ENCODE data around the gene RAP1GAP2. TPM values are rescaled to one million over a fixed set of nuclear protein-coding genes. Genes with fewer than 3 reads are reported as not detected.
"Not testable (repeated sequence)": the region's sequence is repeated elsewhere in the genome, so short reads cannot be mapped to it uniquely, and the experiment has no call there.

Gene RAP1GAP2
- total RNA-seq, 2 experiments from 2014 or later: 0.81 to 0.86 TPM

GRCh38 chr17:2778489-2778888 is 17.7 kb upstream of the RAP1GAP2 start:
- H3K27ac Mint-ChIP-seq: no peak overlapping the region
- no peak overlapping the region for H3K4me3 Mint-ChIP-seq
- no peaks in the 10 kb centered on the region for H3K36me3 Mint-ChIP-seq (ENCODE audit: low read depth)
- intact Hi-C loops (cut with micrococcal nuclease): no loop called here
- DNase-seq: no peak
- H3K27me3 Mint-ChIP-seq (ENCODE audit: low read depth): peaks cover 31% of the 10 kb centered on the region
- peaks cover 9% of the 10 kb centered on the region for H3K4me1 Mint-ChIP-seq (ENCODE audit: low read depth)
- H3K9me3 Mint-ChIP-seq: no peaks in the 10 kb centered on the region
- CTCF ChIA-PET: no interaction called here

DNA sequence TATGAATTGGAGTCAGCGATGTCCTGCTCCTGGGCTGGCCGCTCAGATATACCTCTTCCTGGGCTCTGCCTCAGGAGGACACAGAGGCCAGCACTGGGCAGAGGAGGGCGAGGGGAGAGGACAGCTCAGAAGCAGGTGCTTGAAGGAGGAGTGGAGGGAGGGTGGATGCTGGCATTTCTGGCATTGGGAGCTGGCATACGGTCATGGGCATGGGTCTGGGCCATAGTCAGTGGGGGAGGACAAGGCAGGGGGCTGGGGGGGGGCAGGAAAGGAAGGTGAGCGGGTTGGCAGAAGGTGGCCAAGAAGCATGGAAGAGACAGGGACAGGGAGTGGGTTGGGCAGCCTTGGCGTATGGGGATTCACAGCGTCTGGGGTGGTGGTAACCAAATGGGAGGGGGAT is 16.7 kb upstream of the RAP1GAP2 start:
- intact Hi-C loops (cut with micrococcal nuclease): no loop called here
- peaks cover 9% of the 10 kb centered on the region for H3K4me1 Mint-ChIP-seq (ENCODE audit: low read depth)
- CTCF ChIA-PET: no interaction called here
- no peaks in the 10 kb centered on the region for H3K9me3 Mint-ChIP-seq
- H3K27ac Mint-ChIP-seq: no peak overlapping the region
- no peaks in the 10 kb centered on the region for H3K36me3 Mint-ChIP-seq (ENCODE audit: low read depth)
- DNase-seq: no peak
- H3K4me3 Mint-ChIP-seq: no peak overlapping the region
- H3K27me3 Mint-ChIP-seq (ENCODE audit: low read depth): peaks cover 24% of the 10 kb centered on the region

DNA sequence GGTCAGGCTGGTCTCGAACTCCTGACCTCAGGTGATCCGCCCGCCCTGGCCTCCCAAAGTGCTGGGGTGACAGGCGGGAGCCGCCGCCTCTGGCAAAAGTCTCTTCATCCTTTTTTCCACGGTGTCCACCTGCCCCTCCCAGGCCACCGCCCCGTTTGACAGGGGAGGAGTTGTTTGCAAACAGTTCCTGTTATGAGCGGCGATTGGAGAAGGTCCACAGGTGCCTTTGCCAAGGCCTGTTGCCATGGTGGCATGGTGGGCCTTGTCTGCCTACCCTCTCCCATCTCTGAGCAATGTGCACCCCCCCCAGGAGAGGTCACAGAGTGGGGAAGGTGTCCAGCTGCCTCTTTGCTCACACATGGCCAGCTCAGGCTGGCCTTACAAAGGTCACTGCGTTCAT is 16.0 kb upstream of the RAP1GAP2 start:
- Mint-ChIP-seq H3K36me3 (ENCODE audit: low read depth) (no peaks in the 10 kb centered on the region), H3K27me3 (ENCODE audit: low read depth) (peaks cover 19% of the 10 kb centered on the region), H3K4me1 (ENCODE audit: low read depth) (peaks cover 7% of the 10 kb centered on the region), H3K4me3 (no peak overlapping the region), H3K9me3 (no peaks in the 10 kb centered on the region), H3K27ac (no peak overlapping the region)
- CTCF ChIA-PET: no interaction called here
- no peak for DNase-seq
- intact Hi-C loops (cut with micrococcal nuclease): no loop called here

- CTCF ChIA-PET: no interaction called here
- Mint-ChIP-seq H3K27me3 (ENCODE audit: low read depth) (peaks cover 12% of the 10 kb centered on the region), H3K9me3 (no peaks in the 10 kb centered on the region), H3K4me1 (ENCODE audit: low read depth) (peaks cover 4% of the 10 kb centered on the region), H3K36me3 (ENCODE audit: low read depth) (no peaks in the 10 kb centered on the region), H3K4me3 (no peak overlapping the region), H3K27ac (no peak overlapping the region)
- intact Hi-C loops (cut with micrococcal nuclease): no loop called here
- no peak for DNase-seq
Measured at GRCh38 chr17:2780931-2781454, 15.2 kb upstream of the RAP1GAP2 start.

- CTCF ChIA-PET; intact Hi-C loops (cut with micrococcal nuclease); DNase-seq; H3K36me3 Mint-ChIP-seq (ENCODE audit: low read depth); H3K9me3 Mint-ChIP-seq; H3K4me3 Mint-ChIP-seq; H3K27ac Mint-ChIP-seq; H3K4me1 Mint-ChIP-seq (ENCODE audit: low read depth); H3K27me3 Mint-ChIP-seq (ENCODE audit: low read depth): not testable (repeated sequence)
Measured at GRCh38 chr17:2781598-2781997, 14.6 kb upstream of the RAP1GAP2 start.

GRCh38 chr17:2782055-2782454 is 14.2 kb upstream of the RAP1GAP2 start:
- peaks cover 6% of the 10 kb centered on the region for H3K27me3 Mint-ChIP-seq (ENCODE audit: low read depth)
- no peak overlapping the region for H3K27ac Mint-ChIP-seq
- CTCF ChIA-PET: no interaction called here
- intact Hi-C loops (cut with micrococcal nuclease): no loop called here
- no peak for DNase-seq
- H3K9me3 Mint-ChIP-seq: no peaks in the 10 kb centered on the region
- H3K4me3 Mint-ChIP-seq: no peak overlapping the region
- no peaks in the 10 kb centered on the region for H3K36me3 Mint-ChIP-seq (ENCODE audit: low read depth)
- peaks cover 3% of the 10 kb centered on the region for H3K4me1 Mint-ChIP-seq (ENCODE audit: low read depth)

- Mint-ChIP-seq H3K4me1 (ENCODE audit: low read depth) (peaks cover 3% of the 10 kb centered on the region), H3K27ac (no peak overlapping the region), H3K4me3 (no peak overlapping the region), H3K36me3 (ENCODE audit: low read depth) (no peaks in the 10 kb centered on the region), H3K27me3 (ENCODE audit: low read depth) (no peaks in the 10 kb centered on the region), H3K9me3 (no peaks in the 10 kb centered on the region)
- DNase-seq: no peak
- intact Hi-C loops (cut with micrococcal nuclease): no loop called here
- CTCF ChIA-PET: interaction anchor here (0.5 to 0.6 kb wide), 2 partner anchors 10 to 1578 kb away, joined by 3 read pairs; no protein-coding TSS in a partner anchor
Measured at GRCh38 chr17:2783310-2784030, 12.8 kb upstream of the RAP1GAP2 start.

DNA sequence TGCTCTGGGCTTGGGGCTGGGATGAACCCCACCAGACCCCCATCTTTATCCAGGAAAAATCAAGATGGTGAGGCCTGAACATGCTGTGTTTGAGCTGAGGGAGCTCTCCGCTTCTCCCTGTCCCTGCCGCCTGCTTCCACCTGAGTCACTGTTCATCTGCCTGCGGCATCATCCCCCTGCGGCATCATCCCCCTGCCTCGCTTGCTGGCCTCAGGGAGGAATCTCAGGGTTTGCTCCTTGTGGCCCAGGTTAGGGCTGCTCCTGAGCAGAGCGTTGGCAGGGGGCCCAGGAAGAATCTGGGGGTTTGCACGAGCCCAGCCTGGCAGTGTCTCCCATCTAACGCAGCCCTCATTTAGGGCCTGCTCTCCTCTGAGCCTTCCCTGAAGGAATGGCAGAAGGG is 11.4 kb upstream of the RAP1GAP2 start:
- Mint-ChIP-seq H3K4me3 (no peak overlapping the region), H3K9me3 (no peaks in the 10 kb centered on the region), H3K27me3 (ENCODE audit: low read depth) (no peaks in the 10 kb centered on the region), H3K4me1 (ENCODE audit: low read depth) (peaks cover 3% of the 10 kb centered on the region), H3K27ac (no peak overlapping the region), H3K36me3 (ENCODE audit: low read depth) (no peaks in the 10 kb centered on the region)
- intact Hi-C loops (cut with micrococcal nuclease): no loop called here
- DNase-seq: no peak
- CTCF ChIA-PET: interaction anchor here (0.6 to 3.1 kb wide), 4 partner anchors 40 to 1579 kb away, joined by 4 to 20 read pairs (median 8); no protein-coding TSS in a partner anchor

- H3K4me3 Mint-ChIP-seq; H3K27me3 Mint-ChIP-seq (ENCODE audit: low read depth); intact Hi-C loops (cut with micrococcal nuclease); H3K36me3 Mint-ChIP-seq (ENCODE audit: low read depth); H3K4me1 Mint-ChIP-seq (ENCODE audit: low read depth); H3K27ac Mint-ChIP-seq; H3K9me3 Mint-ChIP-seq; DNase-seq: not testable (repeated sequence)
- CTCF ChIA-PET: interaction anchor here (0.6 to 3.1 kb wide), 10 partner anchors 17 to 1579 kb away, joined by 3 to 20 read pairs (median 5); no protein-coding TSS in a partner anchor
Measured at GRCh38 chr17:2785376-2785775, 10.9 kb upstream of the RAP1GAP2 start.

DNA sequence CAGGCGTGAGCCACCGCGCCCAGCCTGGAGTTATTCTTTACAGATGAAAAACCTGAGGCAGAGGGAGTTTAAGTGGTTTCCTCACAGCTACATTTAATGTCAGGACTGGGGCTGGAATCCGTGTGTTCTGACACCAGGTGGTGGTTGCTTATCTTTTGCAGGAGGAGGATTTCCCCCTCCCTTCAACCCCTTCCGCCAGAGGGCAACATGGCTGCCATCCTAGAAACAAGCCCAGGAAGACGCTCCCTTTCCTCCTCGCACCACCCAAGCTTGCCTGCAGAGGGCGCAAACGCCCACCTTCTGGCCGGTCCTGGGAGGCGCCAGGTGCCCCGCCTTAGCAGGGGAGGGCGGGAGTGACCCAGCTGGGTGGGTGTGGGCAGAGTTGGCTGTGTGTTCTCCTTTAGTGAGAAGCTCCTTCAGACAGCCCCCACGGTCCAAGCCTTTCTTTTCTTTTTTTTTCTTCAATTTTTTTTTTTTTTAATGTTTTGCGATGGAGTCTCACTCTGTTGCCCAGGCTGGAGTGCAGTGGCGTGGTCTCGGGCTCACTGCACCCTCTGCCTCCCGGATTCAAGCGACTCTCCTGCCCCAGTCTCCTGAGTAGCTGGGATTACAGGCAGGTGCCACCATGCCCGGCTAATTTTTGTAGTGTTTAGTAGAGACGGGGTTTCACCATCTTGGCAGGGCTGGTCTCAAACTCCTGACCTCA is 9.9 kb upstream of the RAP1GAP2 start:
- Mint-ChIP-seq H3K36me3 (ENCODE audit: low read depth) (no peaks in the 10 kb centered on the region), H3K4me3 (no peak overlapping the region), H3K9me3 (no peaks in the 10 kb centered on the region), H3K4me1 (ENCODE audit: low read depth) (peaks cover 6% of the 10 kb centered on the region), H3K27ac (no peak overlapping the region), H3K27me3 (ENCODE audit: low read depth) (peaks cover under 1% of the 10 kb centered on the region)
- peak; percentile 97 for DNase-seq
- intact Hi-C loops (cut with micrococcal nuclease): loop anchor here (1.0 to 2.0 kb wide), 4 partner anchors 28 to 227 kb away; no protein-coding TSS in a partner anchor
- CTCF ChIA-PET: interaction anchor here (0.6 to 3.1 kb wide), 21 partner anchors 9 to 228 kb away, joined by 3 to 20 read pairs (median 4); partner anchors contain the start of gene RAP1GAP2

DNA sequence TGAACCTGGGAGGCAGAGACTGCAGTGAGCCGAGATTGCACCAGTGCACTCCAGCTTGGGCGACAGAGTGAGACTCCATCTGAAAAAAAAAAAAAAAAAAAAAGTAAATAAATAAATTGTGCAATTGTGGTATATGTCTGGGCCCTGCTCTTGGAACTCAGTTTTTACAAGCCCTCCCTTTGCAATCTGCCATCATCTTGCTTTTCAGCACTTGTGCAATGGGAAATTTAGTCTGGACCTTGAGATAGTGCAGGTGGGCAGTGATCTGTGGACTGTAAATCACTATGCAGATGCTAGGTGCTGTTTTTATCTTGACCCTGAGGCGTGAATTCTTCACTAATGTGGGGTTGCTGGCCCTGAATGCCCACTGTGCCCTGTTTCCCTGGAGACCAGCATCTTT is 6.5 kb upstream of the RAP1GAP2 start:
- no peak overlapping the region for H3K27ac Mint-ChIP-seq
- DNase-seq: no peak
- intact Hi-C loops (cut with micrococcal nuclease): no loop called here
- H3K36me3 Mint-ChIP-seq (ENCODE audit: low read depth): no peaks in the 10 kb centered on the region
- CTCF ChIA-PET: interaction anchor here (0.6 to 1.4 kb wide), 3 partner anchors 40 to 762 kb away, joined by 3 to 5 read pairs (median 4); partner anchors contain the start of gene CCDC92B
- H3K4me3 Mint-ChIP-seq: no peak overlapping the region
- H3K27me3 Mint-ChIP-seq (ENCODE audit: low read depth): peaks cover 3% of the 10 kb centered on the region
- no peaks in the 10 kb centered on the region for H3K9me3 Mint-ChIP-seq
- peaks cover 38% of the 10 kb centered on the region for H3K4me1 Mint-ChIP-seq (ENCODE audit: low read depth)

DNA sequence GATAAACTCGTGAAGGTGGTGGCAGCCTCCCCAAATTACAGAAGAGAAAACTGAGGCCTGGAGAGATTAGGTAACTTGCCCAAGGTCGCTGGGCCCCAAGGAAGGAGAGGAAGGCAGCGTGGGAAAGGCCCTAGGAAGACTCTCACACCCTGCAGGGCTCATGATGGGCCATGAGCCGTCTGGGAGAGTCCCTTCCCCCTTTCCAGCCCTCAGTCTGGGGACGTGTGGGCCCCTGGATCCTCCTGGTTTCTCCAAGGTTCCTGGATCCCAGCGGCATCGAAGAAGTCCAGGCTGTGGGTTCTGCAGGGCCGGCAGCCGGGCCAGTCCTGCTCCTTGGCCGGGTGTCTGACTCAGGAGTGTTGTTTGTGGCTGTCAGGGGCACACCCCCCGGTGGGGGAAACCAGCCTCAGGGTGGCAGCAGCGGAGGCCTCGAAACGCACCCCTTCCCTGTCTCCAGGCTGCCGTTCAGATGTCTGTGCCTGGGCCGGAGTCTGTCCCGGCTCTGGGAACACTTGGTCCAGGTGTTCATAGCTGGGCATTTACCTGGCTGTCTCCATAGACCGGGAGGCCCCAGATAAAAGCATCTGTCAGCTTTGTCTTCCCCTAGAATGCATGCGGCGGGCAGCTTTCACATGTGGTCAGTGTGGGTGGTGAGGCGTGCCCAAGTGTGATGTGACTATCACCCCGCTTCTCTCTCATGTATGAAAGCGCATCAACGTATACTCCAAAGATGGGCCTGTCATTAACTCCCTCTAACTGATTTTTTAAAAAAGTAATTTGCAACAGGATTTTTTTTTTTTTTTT is 3.7 kb upstream of the RAP1GAP2 start:
- intact Hi-C loops (cut with micrococcal nuclease): no loop called here
- CTCF ChIA-PET: interaction anchor here (0.6 to 0.7 kb wide), 3 partner anchors 9 to 224 kb away, joined by 3 to 4 read pairs (median 3); no protein-coding TSS in a partner anchor
- Mint-ChIP-seq H3K27ac (no peak overlapping the region), H3K4me3 (no peak overlapping the region), H3K4me1 (ENCODE audit: low read depth) (peaks cover 61% of the 10 kb centered on the region), H3K9me3 (no peaks in the 10 kb centered on the region), H3K27me3 (ENCODE audit: low read depth) (peaks cover 16% of the 10 kb centered on the region), H3K36me3 (ENCODE audit: low read depth) (no peaks in the 10 kb centered on the region)
- peak; percentile 57 for DNase-seq
